ENCODE measurements around the gene TMEM82. TPM values are rescaled to one million over a fixed set of nuclear protein-coding genes. Genes with fewer than 3 reads are reported as not detected.
A peak's percentile ranks its signal among the peaks of the same experiment; 100 is the strongest.

TMEM82 gene
- total RNA-seq, 2 donors from 2014 or later, result not detected

DNA sequence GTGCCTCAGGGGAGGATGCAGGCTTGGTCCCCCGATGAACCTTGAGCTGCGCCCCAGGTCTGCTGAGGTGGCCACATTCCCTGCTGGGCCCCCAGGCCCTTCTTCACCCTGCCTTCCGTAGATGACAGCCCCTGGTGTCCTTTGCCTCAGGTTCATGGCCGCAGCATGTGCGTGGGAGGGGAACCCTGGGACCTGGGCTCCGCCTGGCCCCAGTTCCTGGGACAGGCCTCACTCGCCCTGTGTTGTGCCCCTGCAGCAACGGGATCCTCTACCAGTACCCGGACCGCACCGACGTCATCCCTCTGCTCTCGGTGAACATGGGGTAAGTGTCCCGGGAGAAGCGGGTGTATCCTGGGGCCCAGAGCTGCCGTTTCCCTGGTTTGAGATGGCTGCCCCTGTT lies 11.4 kb upstream of the TMEM82 start:
- ATAC-seq, result no peak

DNA sequence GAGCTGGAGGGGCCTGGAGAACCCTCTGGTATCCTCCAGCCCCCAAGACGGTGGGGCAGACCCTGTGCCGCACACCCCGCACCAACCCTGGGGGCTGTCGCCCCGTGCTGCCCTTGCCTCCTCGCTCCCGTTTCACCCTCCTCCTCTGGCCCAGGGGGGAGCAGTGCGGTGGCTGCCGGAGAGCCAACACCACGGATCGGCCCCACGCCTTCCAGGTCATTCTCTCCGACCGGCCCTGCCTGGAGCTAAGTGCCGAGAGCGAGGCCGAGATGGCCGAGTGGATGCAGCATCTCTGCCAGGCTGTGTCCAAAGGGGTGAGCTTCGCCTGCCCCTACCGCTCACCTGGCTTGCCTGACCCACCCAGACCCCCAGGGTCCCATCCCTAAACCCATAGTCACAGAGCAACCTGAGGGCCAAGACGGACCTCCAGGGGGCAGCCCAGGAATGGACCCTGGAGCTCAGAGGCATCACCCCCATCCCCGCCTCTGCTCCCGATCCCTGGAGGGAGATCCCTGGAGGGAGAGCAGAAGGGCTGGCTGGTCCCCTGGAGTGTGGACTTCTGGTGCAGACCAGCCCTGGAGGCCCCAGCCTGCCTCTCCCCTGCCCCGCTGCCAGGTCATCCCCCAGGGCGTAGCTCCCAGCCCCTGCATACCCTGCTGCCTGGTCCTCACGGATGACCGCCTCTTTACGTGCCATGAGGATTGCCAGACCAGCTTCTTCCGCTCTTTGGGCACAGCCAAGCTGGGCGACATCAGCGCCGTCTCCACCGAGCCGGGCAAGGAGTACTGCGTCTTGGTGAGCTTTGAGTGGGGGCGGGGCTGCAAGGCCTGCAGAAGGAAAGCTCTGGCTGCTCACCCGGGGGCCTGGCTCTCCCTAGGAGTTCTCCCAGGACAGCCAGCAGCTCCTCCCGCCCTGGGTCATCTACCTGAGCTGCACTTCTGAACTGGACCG lies 10.3 kb upstream of the TMEM82 start:
- no peak for DNase-seq (ENCODE audit: low spot score in 2 of 2)
- no peak for ATAC-seq
- H3K9me3 Mint-ChIP-seq, result no peaks in the 10 kb centered on the region
- H3K36me3 Mint-ChIP-seq, result no peaks in the 10 kb centered on the region
- H3K27ac Mint-ChIP-seq, result peak overlapping the region in 1 of 2 donors; percentile 75

More for the DNA sequence above, 11.4 kb upstream of the TMEM82 start:
- no peaks in the 10 kb centered on the region for H3K36me3 Mint-ChIP-seq
- H3K27ac Mint-ChIP-seq, result no peak overlapping the region
- no peak for DNase-seq (ENCODE audit: low spot score in 2 of 2)
- H3K9me3 Mint-ChIP-seq, result no peaks in the 10 kb centered on the region

GRCh38 chr1:15732686-15733081 lies 9.6 kb upstream of the TMEM82 start:
- DNase-seq (ENCODE audit: low spot score in 2 of 2), result no peak
- peak overlapping the region; percentile 57 to 75 for H3K27ac Mint-ChIP-seq
- no peak for ATAC-seq
- H3K9me3 Mint-ChIP-seq, result no peaks in the 10 kb centered on the region
- no peaks in the 10 kb centered on the region for H3K36me3 Mint-ChIP-seq

GRCh38 chr1:15733218-15733725 lies 9.0 kb upstream of the TMEM82 start:
- no peak for ATAC-seq
- H3K27ac Mint-ChIP-seq, result peak overlapping the region; percentile 57 to 75
- DNase-seq (ENCODE audit: low spot score in 2 of 2), result no peak

GRCh38 chr1:15733726-15734226 lies 8.5 kb upstream of the TMEM82 start:
- peak overlapping the region; percentile 57 to 75 for H3K27ac Mint-ChIP-seq
- DNase-seq (ENCODE audit: low spot score in 2 of 2) (no peak), ATAC-seq (no peak)
- H3K9me3 Mint-ChIP-seq, result no peaks in the 10 kb centered on the region
- H3K36me3 Mint-ChIP-seq, result no peaks in the 10 kb centered on the region

More at GRCh38 chr1:15733218-15733725, 9.0 kb upstream of the TMEM82 start:
- Mint-ChIP-seq H3K9me3 (no peaks in the 10 kb centered on the region), H3K36me3 (no peaks in the 10 kb centered on the region)

- Mint-ChIP-seq H3K36me3 (no peaks in the 10 kb centered on the region), H3K27ac (no peak overlapping the region), H3K9me3 (no peaks in the 10 kb centered on the region)
- ATAC-seq, result no peak
- DNase-seq (ENCODE audit: low spot score in 2 of 2), result no peak
These were observed 8.0 kb upstream of the TMEM82 start for GRCh38 chr1:15734296-15734695.

DNA sequence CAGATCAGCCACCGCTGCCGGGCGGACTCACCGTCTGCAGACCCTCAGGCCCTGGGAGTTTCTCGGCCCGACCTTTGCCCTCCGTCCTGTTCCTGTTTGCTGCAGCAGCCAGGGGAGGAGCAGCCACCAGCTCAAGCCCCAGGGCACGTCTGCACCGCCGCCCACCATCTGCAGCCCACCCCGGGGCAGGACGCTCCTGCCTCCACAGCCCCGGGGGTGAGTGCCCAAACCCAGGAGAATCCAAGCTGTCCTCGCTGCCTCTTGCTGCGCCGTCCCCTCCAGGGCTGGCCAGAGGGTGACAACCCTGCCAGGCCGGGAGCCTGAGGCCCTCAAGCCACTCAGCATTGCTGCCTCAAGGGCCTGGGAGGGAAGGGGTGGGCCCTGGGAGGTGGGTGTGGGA lies 7.4 kb upstream of the TMEM82 start:
- Mint-ChIP-seq H3K27ac (no peak overlapping the region), H3K36me3 (no peaks in the 10 kb centered on the region), H3K9me3 (no peaks in the 10 kb centered on the region)
- ATAC-seq, result no peak
- no peak for DNase-seq (ENCODE audit: low spot score in 2 of 2)

GRCh38 chr1:15735304-15736037 lies 6.8 kb upstream of the TMEM82 start:
- Mint-ChIP-seq H3K27ac (no peak overlapping the region), H3K36me3 (no peaks in the 10 kb centered on the region), H3K9me3 (no peaks in the 10 kb centered on the region)
- ATAC-seq, result no peak
- DNase-seq (ENCODE audit: low spot score in 2 of 2), result no peak

GRCh38 chr1:15736038-15736891 lies 6.0 kb upstream of the TMEM82 start, which contains the start of gene SLC25A34:
Gene SLC25A34, plus strand, starts transcription at chr1:15736258. Its CDS starts 228 bp downstream, at chr1:15736486.
- Mint-ChIP-seq H3K36me3 (no peaks in the 10 kb centered on the region), H3K27ac (peak within 1 kb of the TSS in 1 of 2 donors; percentile 26), H3K9me3 (no peaks in the 10 kb centered on the region)
- no peak for DNase-seq (ENCODE audit: low spot score in 2 of 2)
- no peak for ATAC-seq

DNA sequence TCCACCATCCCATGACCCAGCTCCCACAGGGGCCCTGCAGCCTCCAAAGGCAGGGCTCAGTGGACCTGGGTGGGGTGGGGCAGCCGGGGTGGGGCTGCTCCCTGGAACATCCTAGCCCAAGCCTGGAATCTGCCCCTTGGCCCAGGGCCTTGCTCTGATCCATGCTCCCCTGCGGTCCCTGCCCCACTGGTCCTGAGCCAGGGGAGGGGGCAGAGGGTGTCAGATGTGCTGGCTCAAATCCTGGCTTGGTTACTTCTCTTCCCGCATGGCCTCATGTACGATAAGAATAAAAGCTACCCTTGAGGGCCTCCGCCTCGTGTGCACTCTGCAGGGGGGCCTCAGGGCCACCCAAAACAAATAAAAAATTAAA lies 5.4 kb upstream of the TMEM82 start:
- Mint-ChIP-seq H3K27ac (peak overlapping the region in 1 of 2 donors; percentile 26), H3K36me3 (no peaks in the 10 kb centered on the region), H3K9me3 (no peaks in the 10 kb centered on the region)
- no peak for ATAC-seq
- no peak for DNase-seq (ENCODE audit: low spot score in 2 of 2)

DNA sequence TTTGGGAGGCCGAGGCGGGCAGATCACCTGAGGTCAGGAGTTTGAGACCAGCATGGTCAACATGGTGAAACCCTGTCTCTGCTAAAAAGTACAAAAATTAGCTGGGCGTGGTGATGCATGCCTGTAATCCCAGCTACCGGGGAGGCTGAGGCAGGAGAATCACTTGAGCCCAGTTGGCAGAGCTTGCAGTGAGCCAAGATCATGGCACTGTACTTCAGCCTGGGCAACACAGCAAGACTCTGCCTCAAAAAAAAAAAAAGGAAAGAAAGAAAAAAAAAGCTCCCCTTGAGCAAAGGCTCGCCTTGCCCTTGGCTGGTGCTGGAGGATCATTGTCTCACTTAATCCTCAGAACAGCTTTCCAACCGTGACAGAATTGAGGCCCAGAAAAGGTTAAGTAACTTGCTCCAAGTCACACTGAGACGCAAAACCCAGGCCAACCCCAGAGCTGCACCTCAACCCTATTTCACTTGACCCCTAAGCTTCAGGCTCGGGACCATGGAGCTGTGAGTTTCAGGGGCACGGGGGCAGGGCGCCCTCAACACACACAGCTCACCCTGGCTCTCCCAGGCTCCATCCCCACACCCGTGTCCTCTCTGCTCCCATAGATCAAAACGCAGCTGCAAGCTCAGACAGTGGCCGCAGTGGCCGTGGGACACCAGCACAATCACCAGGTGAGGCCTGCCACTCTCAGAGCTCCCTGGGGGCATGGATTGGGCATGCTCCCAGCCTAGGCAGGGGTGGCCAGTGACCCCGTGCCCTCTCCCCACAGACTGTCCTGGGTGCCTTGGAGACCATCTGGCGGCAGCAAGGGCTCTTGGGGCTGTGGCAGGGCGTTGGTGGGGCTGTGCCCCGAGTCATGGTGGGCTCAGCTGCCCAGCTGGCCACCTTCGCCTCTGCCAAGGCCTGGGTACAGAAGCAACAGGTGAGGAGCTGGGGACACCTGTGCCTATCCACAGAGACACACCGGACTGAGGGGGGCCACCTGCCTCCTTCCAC lies 4.7 kb upstream of the TMEM82 start:
- DNase-seq (ENCODE audit: low spot score in 2 of 2), result no peak
- no peak for ATAC-seq
- H3K9me3 Mint-ChIP-seq, result no peaks in the 10 kb centered on the region
- H3K36me3 Mint-ChIP-seq, result no peaks in the 10 kb centered on the region
- peak overlapping the region; percentile 26 to 79 for H3K27ac Mint-ChIP-seq

GRCh38 chr1:15738416-15739113 lies 3.7 kb upstream of the TMEM82 start:
- ATAC-seq (no peak), DNase-seq (ENCODE audit: low spot score in 2 of 2) (no peak)
- Mint-ChIP-seq H3K36me3 (no peaks in the 10 kb centered on the region), H3K9me3 (no peaks in the 10 kb centered on the region), H3K27ac (peak overlapping the region in 1 of 2 donors; percentile 26)

- DNase-seq (ENCODE audit: low spot score in 2 of 2) (no peak), ATAC-seq (no peak)
- Mint-ChIP-seq H3K36me3 (no peaks in the 10 kb centered on the region), H3K27ac (no peak overlapping the region), H3K9me3 (no peaks in the 10 kb centered on the region)
These were observed 3.0 kb upstream of the TMEM82 start for GRCh38 chr1:15739259-15739658.

DNA sequence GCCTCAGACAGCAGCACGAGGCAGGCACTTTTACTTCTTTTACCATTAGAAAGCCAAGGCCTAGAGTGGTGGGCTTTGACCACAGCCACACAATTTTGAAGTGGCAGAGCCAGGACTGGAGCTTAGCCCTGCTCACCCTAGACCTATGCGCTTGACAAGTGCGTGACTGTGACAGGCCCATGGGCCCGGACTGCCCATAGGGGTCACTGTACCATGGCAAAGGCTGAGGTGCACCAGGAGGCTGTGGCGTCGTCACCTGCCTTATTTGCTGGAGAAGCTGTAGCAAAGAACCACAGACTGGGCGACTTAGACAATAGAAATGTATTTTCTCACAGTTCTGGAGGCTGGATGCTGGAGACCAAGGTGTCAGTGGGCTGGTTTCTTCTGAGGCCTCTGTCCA lies 2.6 kb upstream of the TMEM82 start:
- Mint-ChIP-seq H3K27ac (no peak overlapping the region), H3K9me3 (no peaks in the 10 kb centered on the region), H3K36me3 (no peaks in the 10 kb centered on the region)
- ATAC-seq (peak in 1 of 2 donors; percentile 23), DNase-seq (ENCODE audit: low spot score in 2 of 2) (no peak)
